Measurements from ENCODE around the gene TCFL5. TPM values are rescaled to one million over a fixed set of nuclear protein-coding genes. Genes with fewer than 3 reads are reported as not detected.
A peak's percentile ranks its signal among the peaks of the same experiment; 100 is the strongest.

Gene TCFL5
- polyA plus RNA-seq (2013, experiment 1 of 2; ENCODE audit: insufficient read length) = 8.8 TPM
- polyA plus RNA-seq (2013, experiment 2 of 2; ENCODE audit: insufficient read length) = 11.3 TPM

GRCh38 chr20:62861726-62862336 lies at the start of gene TCFL5:
Gene TCFL5 (minus strand): TSS chr20:62861822. CDS start chr20:62861670, 152 bp downstream.
- DNase-seq = peak; percentile 70

- DNase-seq = no peak
These were observed 49.3 kb upstream of the TCFL5 start for GRCh38 chr20:62910777-62911497.

GRCh38 chr20:62910217-62910766 lies 48.7 kb upstream of the TCFL5 start:
- no peak for DNase-seq

- DNase-seq = no peak
These were observed 47.6 kb upstream of the TCFL5 start for GRCh38 chr20:62908971-62909791.

- peak; percentile 66 for DNase-seq
These were observed 46.0 kb upstream of the TCFL5 start for GRCh38 chr20:62907384-62908317.

- no peak for DNase-seq
These were observed 45.2 kb upstream of the TCFL5 start for GRCh38 chr20:62906647-62907375.

GRCh38 chr20:62906209-62906608 lies 44.6 kb upstream of the TCFL5 start:
- DNase-seq = no peak

- DNase-seq = no peak
These were observed 44.0 kb upstream of the TCFL5 start for GRCh38 chr20:62905536-62906117.

- DNase-seq = peak; percentile 60
These were observed 41.4 kb upstream of the TCFL5 start for GRCh38 chr20:62902926-62903615.

GRCh38 chr20:62901891-62902290 lies 40.3 kb upstream of the TCFL5 start:
- DNase-seq = no peak

- DNase-seq = no peak
These were observed 39.3 kb upstream of the TCFL5 start for GRCh38 chr20:62900692-62901584.

GRCh38 chr20:62900052-62900691 lies 38.5 kb upstream of the TCFL5 start:
- DNase-seq = peak; percentile 58

- DNase-seq = no peak
These were observed 38.0 kb upstream of the TCFL5 start for GRCh38 chr20:62899633-62900051.

GRCh38 chr20:62898970-62899632 lies 37.5 kb upstream of the TCFL5 start:
- no peak for DNase-seq

- DNase-seq = no peak
These were observed 36.7 kb upstream of the TCFL5 start for GRCh38 chr20:62898093-62898964.

- no peak for DNase-seq
These were observed 36.0 kb upstream of the TCFL5 start for GRCh38 chr20:62897666-62898065.

- no peak for DNase-seq
These were observed 34.9 kb upstream of the TCFL5 start for GRCh38 chr20:62896526-62896925.
